HEK293 (cell line): ENCODE measurements around the gene FAM110D.

ENCODE experiments used
- CTCF ChIA-PET: fragments of 350-600 bp; formaldehyde crosslinking; extraction: SDS; loops from one replicate; lab custom pipeline; 2021; ENCODE audit warnings: antibody characterized with exemption; lab: Yijun Ruan, JAX
- POLR2A ChIA-PET: fragments of 300-600 bp; formaldehyde crosslinking; extraction: SDS; loops from one replicate; lab custom pipeline; 2020; ENCODE audit warnings: antibody characterized with exemption, inconsistent platforms; lab: Yijun Ruan, JAX
- H3K27ac ChIP-seq: fragments of 200-500 bp; sonication (Bioruptor generic); 2 replicates; pipeline ENCODE4 v1.5.1; 2014; ENCODE audit warnings: low read depth, low read length, control low read depth, inconsistent platforms; ENCODE audit errors: extremely low read depth
- H3K36me3 ChIP-seq, 2 experiments: fragments of 200-500 bp in 1 of 2; sonication (Bioruptor generic) in 1 of 2; 1 replicate in 1 of 2; 2 replicates in 1 of 2; pipeline ENCODE4 v1.5.1; 2014 to 2017; ENCODE audit warnings: inconsistent platforms in 2 of 2, low read length in 2 of 2; ENCODE audit not compliant: control insufficient read depth in 2 of 2, insufficient read depth in 1 of 2
- H3K4me1 ChIP-seq: fragments of 200-500 bp; sonication (Bioruptor generic); 2 replicates; pipeline ENCODE4 v1.5.1; 2014; ENCODE audit warnings: mild to moderate bottlenecking, low read length, inconsistent platforms; ENCODE audit not compliant: control insufficient read depth, insufficient read depth
- H3K4me3 ChIP-seq: 2 replicates; pipeline ENCODE4 v1.5.1; 2011; ENCODE audit warnings: low read depth, mild to moderate bottlenecking, control low read depth, low read length, moderate library complexity
- H3K9me3 ChIP-seq: fragments of 200-500 bp; sonication (Bioruptor generic); 2 replicates; pipeline ENCODE4 v1.5.1; 2014; ENCODE audit warnings: low read depth, low read length, inconsistent platforms; ENCODE audit not compliant: control insufficient read depth, insufficient read depth
- BCL11B ChIP-seq: fragments of 450-650 bp; formaldehyde crosslinking; IDR thresholded peaks from 2 replicates; pipeline ENCODE4 v1.5.1; 2016; ENCODE audit warnings: low read depth, missing biosample characterization, missing genetic modification characterization
- GLI2 ChIP-seq: fragments of 450-650 bp; formaldehyde crosslinking; IDR thresholded peaks from 2 replicates; pipeline ENCODE4; 2017; ENCODE audit warnings: missing biosample characterization, missing genetic modification characterization, low read depth, borderline replicate concordance
- GLIS1 ChIP-seq: fragments of 450-650 bp; formaldehyde crosslinking; IDR thresholded peaks from 2 replicates; pipeline ENCODE4 v1.5.1; 2016; ENCODE audit warnings: missing biosample characterization, missing genetic modification characterization
- KLF10 ChIP-seq: fragments of 450-650 bp; IDR thresholded peaks from 2 replicates; pipeline ENCODE4 v1.5.1; 2018; ENCODE audit warnings: missing biosample characterization, mild to moderate bottlenecking, missing genetic modification characterization
- REPIN1 ChIP-seq: fragments of 450-650 bp; formaldehyde crosslinking; IDR thresholded peaks from 2 replicates; pipeline ENCODE4 v1.5.1; 2017; ENCODE audit warnings: missing biosample characterization, missing genetic modification characterization, low read depth
- SETDB1 ChIP-seq: IDR thresholded peaks from one replicate; pipeline ENCODE4 v1.6.1; 2017; ENCODE audit warnings: mild to moderate bottlenecking, low read length, moderate library complexity, mixed read lengths; ENCODE audit not compliant: insufficient read length
- SP2 ChIP-seq: fragments of 450-650 bp; formaldehyde crosslinking; IDR thresholded peaks from 2 replicates; pipeline ENCODE4 v1.5.1; 2016; ENCODE audit warnings: missing biosample characterization, missing genetic modification characterization
- ZBTB1 ChIP-seq: fragments of 450-650 bp; formaldehyde crosslinking; IDR thresholded peaks from 2 replicates; pipeline ENCODE4 v1.5.1; 2016; ENCODE audit warnings: missing biosample characterization, missing genetic modification characterization
- ZBTB48 ChIP-seq: fragments of 450-650 bp; formaldehyde crosslinking; IDR thresholded peaks from 2 replicates; pipeline ENCODE4 v1.5.1; 2016; ENCODE audit warnings: missing biosample characterization, missing genetic modification characterization
- ZFP41 ChIP-seq: fragments of 450-650 bp; formaldehyde crosslinking; IDR thresholded peaks from 2 replicates; pipeline ENCODE4 v1.5.1; 2016; ENCODE audit warnings: missing biosample characterization, missing genetic modification characterization, borderline replicate concordance
- ZIC2 ChIP-seq: fragments of 450-650 bp; formaldehyde crosslinking; IDR thresholded peaks from 2 replicates; pipeline ENCODE4 v1.5.1; 2016; ENCODE audit warnings: missing biosample characterization, missing genetic modification characterization
- ZNF174 ChIP-seq: fragments of 450-650 bp; formaldehyde crosslinking; IDR thresholded peaks from 2 replicates; pipeline ENCODE4 v1.5.0; 2017; ENCODE audit warnings: missing biosample characterization, mild to moderate bottlenecking, missing genetic modification characterization
- ZNF501 ChIP-seq: fragments of 450-650 bp; formaldehyde crosslinking; IDR thresholded peaks from 2 replicates; pipeline ENCODE4 v1.5.1; 2016; ENCODE audit warnings: missing biosample characterization, missing genetic modification characterization
- ZNF529 ChIP-seq: fragments of 450-650 bp; formaldehyde crosslinking; IDR thresholded peaks from 2 replicates; pipeline ENCODE4 v1.5.1; 2017; ENCODE audit warnings: missing genetic modification characterization, missing biosample characterization; ENCODE audit not compliant: insufficient replicate concordance
- ZNF548 ChIP-seq: fragments of 450-650 bp; formaldehyde crosslinking; IDR thresholded peaks from 2 replicates; pipeline ENCODE4 v1.5.1; 2016; ENCODE audit warnings: missing biosample characterization, missing genetic modification characterization
- ZNF561 ChIP-seq: fragments of 450-650 bp; IDR thresholded peaks from 2 replicates; pipeline ENCODE4 v1.5.1; 2018; ENCODE audit warnings: missing biosample characterization, missing genetic modification characterization, borderline replicate concordance
- ZNF747 ChIP-seq: fragments of 450-650 bp; formaldehyde crosslinking; IDR thresholded peaks from 2 replicates; pipeline ENCODE4 v1.5.1; 2016; ENCODE audit warnings: missing biosample characterization, missing genetic modification characterization
- ZNF785 ChIP-seq: fragments of 450-650 bp; formaldehyde crosslinking; IDR thresholded peaks from 2 replicates; pipeline ENCODE4 v1.5.1; 2016; ENCODE audit warnings: missing biosample characterization, missing genetic modification characterization
- ZSCAN30 ChIP-seq: fragments of 450-650 bp; IDR thresholded peaks from 2 replicates; pipeline ENCODE4 v1.5.1; 2018; ENCODE audit warnings: missing biosample characterization, mild to moderate bottlenecking, missing genetic modification characterization, moderate library complexity
- TF ChIP-seq, protein P1 (sequence below): fragments of 450-650 bp; formaldehyde crosslinking; IDR thresholded peaks from 2 replicates; pipeline ENCODE4 v1.5.1; 2016; ENCODE audit warnings: missing biosample characterization, missing genetic modification characterization
- TF ChIP-seq, protein P2 (sequence below): fragments of 450-650 bp; formaldehyde crosslinking; IDR thresholded peaks from 2 replicates; pipeline ENCODE4 v1.5.1; 2016; ENCODE audit warnings: missing biosample characterization, missing genetic modification characterization
- TF ChIP-seq, protein P3 (sequence below): fragments of 450-650 bp; formaldehyde crosslinking; IDR thresholded peaks from 2 replicates; pipeline ENCODE4 v1.5.1; 2016; ENCODE audit warnings: missing biosample characterization, missing genetic modification characterization
- TF ChIP-seq, protein P4 (sequence below): fragments of 450-650 bp; IDR thresholded peaks from 2 replicates; pipeline ENCODE4 v1.5.1; 2018; ENCODE audit warnings: missing biosample characterization, missing genetic modification characterization
- TF ChIP-seq, protein P5 (sequence below): fragments of 450-650 bp; formaldehyde crosslinking; IDR thresholded peaks from 2 replicates; pipeline ENCODE4 v1.5.1; 2016; ENCODE audit warnings: missing biosample characterization, missing genetic modification characterization, low read depth
- TF ChIP-seq, protein P6 (sequence below): fragments of 450-650 bp; formaldehyde crosslinking; IDR thresholded peaks from 2 replicates; pipeline ENCODE4 v1.5.1; 2016; ENCODE audit warnings: missing biosample characterization, missing genetic modification characterization, borderline replicate concordance

Gene FAM110D

DNA sequence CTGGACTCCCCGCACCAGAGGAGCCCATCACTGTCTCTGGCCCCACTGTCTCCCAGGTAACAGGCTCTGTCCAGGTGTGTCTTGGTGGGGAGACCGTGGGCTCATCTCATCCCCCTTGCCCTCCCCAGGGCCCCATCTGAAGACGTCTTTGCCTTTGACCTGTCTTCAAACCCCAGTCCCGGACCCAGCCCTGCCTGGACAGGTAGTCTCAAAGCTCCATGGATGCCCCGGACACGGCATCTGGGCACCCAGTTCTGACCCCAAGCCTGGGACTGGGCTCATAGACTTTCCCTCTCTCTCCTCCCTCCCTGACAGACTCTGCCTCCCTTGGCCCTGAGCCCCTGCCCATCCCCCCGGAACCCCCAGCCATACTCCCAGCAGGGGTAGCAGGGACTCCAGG lies 25.2 kb downstream of the FAM110D start (continued):
- TF ChIP-seq, protein P1, sequence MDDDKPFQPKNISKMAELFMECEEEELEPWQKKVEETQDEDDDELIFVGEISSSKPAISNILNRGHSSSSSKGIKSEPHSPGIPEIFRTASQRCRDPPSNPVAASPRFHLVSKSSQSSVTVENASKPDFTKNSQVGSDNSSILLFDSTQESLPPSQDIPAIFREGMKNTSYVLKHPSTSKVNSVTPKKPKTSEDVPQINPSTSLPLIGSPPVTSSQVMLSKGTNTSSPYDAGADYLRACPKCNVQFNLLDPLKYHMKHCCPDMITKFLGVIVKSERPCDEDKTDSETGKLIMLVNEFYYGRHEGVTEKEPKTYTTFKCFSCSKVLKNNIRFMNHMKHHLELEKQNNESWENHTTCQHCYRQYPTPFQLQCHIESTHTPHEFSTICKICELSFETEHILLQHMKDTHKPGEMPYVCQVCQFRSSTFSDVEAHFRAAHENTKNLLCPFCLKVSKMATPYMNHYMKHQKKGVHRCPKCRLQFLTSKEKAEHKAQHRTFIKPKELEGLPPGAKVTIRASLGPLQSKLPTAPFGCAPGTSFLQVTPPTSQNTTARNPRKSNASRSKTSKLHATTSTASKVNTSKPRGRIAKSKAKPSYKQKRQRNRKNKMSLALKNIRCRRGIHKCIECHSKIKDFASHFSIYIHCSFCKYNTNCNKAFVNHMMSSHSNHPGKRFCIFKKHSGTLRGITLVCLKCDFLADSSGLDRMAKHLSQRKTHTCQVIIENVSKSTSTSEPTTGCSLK (tag by site-specific recombination): no peak

DNA sequence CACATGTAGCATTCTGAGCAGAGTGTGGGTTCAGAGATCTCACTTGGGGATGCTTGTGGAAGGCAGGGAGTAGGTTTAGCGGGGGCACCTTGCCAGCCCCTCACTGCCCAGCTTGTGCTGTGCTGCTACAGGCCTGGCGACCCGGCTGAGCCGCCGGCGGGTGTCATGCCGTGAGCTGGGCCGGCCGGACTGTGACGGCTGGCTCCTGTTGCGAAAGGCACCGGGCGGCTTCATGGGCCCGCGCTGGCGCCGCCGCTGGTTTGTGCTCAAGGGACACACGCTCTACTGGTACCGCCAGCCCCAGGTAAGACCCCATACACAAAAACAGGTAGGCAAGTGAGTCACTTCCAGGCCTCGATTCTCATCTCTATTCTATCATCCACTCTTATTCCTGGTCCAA lies 26.0 kb downstream of the FAM110D start:
- ChIA-PET CTCF (no interaction called here), POLR2A (no interaction called here)
- H3K9me3 ChIP-seq: no peaks in the 10 kb centered on the region
- no peaks in the 10 kb centered on the region for H3K36me3 ChIP-seq
- H3K4me1 ChIP-seq: no peaks in the 10 kb centered on the region
- H3K4me3 ChIP-seq: no peak overlapping the region
- no peak overlapping the region for H3K27ac ChIP-seq
- TF ChIP-seq ZNF785 (tag by site-specific recombination): no peak
- TF ChIP-seq KLF10 (tag by site-specific recombination): no peak
- TF ChIP-seq, protein P2, sequence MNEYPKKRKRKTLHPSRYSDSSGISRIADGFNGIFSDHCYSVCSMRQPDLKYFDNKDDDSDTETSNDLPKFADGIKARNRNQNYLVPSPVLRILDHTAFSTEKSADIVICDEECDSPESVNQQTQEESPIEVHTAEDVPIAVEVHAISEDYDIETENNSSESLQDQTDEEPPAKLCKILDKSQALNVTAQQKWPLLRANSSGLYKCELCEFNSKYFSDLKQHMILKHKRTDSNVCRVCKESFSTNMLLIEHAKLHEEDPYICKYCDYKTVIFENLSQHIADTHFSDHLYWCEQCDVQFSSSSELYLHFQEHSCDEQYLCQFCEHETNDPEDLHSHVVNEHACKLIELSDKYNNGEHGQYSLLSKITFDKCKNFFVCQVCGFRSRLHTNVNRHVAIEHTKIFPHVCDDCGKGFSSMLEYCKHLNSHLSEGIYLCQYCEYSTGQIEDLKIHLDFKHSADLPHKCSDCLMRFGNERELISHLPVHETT (tag by site-specific recombination): no peak
- TF ChIP-seq, protein P3, sequence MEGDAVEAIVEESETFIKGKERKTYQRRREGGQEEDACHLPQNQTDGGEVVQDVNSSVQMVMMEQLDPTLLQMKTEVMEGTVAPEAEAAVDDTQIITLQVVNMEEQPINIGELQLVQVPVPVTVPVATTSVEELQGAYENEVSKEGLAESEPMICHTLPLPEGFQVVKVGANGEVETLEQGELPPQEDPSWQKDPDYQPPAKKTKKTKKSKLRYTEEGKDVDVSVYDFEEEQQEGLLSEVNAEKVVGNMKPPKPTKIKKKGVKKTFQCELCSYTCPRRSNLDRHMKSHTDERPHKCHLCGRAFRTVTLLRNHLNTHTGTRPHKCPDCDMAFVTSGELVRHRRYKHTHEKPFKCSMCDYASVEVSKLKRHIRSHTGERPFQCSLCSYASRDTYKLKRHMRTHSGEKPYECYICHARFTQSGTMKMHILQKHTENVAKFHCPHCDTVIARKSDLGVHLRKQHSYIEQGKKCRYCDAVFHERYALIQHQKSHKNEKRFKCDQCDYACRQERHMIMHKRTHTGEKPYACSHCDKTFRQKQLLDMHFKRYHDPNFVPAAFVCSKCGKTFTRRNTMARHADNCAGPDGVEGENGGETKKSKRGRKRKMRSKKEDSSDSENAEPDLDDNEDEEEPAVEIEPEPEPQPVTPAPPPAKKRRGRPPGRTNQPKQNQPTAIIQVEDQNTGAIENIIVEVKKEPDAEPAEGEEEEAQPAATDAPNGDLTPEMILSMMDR (tag by site-specific recombination): no peak
- TF ChIP-seq BCL11B: no peak
- TF ChIP-seq SP2: no peak
- TF ChIP-seq ZNF548 (tag by site-specific recombination): no peak
- TF ChIP-seq GLI2 (tag by site-specific recombination): no peak
- TF ChIP-seq, protein P4, sequence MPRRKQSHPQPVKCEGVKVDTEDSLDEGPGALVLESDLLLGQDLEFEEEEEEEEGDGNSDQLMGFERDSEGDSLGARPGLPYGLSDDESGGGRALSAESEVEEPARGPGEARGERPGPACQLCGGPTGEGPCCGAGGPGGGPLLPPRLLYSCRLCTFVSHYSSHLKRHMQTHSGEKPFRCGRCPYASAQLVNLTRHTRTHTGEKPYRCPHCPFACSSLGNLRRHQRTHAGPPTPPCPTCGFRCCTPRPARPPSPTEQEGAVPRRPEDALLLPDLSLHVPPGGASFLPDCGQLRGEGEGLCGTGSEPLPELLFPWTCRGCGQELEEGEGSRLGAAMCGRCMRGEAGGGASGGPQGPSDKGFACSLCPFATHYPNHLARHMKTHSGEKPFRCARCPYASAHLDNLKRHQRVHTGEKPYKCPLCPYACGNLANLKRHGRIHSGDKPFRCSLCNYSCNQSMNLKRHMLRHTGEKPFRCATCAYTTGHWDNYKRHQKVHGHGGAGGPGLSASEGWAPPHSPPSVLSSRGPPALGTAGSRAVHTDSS (tag by site-specific recombination): no peak
- no peak for TF ChIP-seq ZNF501 (tag by site-specific recombination)
- no peak for TF ChIP-seq ZNF747 (tag by site-specific recombination)
- no peak for TF ChIP-seq ZNF174 (tag by site-specific recombination)
- no peak for TF ChIP-seq ZBTB1 (tag by site-specific recombination)
- no peak for TF ChIP-seq ZSCAN30
- no peak for TF ChIP-seq GLIS1 (tag by site-specific recombination)
- no peak for TF ChIP-seq REPIN1
- TF ChIP-seq ZIC2 (tag by site-specific recombination): no peak

DNA sequence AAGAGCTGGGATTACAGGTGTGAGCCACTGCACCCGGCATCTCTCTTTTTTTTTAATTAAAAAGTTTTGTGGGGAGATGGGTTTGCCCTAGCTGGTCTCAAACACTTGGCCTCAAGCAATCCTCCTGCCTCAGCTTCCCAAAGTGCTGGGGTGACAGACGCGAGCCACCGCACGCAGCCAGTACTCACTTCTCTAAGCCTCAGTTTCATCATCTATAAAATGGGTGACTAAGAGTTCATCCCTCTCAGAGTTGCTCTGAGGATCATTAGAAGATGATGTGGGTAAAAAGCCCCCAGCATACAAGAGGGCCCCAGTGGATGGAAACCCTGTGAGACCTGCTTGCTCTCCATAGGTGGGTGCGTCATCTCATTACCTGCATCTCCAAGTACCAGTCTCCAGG lies 29.0 kb downstream of the FAM110D start:
- CTCF ChIA-PET: interaction anchor here (1.2 kb wide), 1 partner anchor 12 kb away, joined by 5 read pairs; no protein-coding TSS in a partner anchor
- H3K4me1 ChIP-seq: no peaks in the 10 kb centered on the region
- POLR2A ChIA-PET: interaction anchor here (1.0 kb wide), 1 partner anchor 16 kb away, joined by 9 read pairs; the partner anchor contains the start of gene ZNF593OS
- no peak overlapping the region for H3K4me3 ChIP-seq
- H3K36me3 ChIP-seq: no peaks in the 10 kb centered on the region
- H3K27ac ChIP-seq: no peak overlapping the region
- H3K9me3 ChIP-seq: no peaks in the 10 kb centered on the region
- TF ChIP-seq, protein P5, sequence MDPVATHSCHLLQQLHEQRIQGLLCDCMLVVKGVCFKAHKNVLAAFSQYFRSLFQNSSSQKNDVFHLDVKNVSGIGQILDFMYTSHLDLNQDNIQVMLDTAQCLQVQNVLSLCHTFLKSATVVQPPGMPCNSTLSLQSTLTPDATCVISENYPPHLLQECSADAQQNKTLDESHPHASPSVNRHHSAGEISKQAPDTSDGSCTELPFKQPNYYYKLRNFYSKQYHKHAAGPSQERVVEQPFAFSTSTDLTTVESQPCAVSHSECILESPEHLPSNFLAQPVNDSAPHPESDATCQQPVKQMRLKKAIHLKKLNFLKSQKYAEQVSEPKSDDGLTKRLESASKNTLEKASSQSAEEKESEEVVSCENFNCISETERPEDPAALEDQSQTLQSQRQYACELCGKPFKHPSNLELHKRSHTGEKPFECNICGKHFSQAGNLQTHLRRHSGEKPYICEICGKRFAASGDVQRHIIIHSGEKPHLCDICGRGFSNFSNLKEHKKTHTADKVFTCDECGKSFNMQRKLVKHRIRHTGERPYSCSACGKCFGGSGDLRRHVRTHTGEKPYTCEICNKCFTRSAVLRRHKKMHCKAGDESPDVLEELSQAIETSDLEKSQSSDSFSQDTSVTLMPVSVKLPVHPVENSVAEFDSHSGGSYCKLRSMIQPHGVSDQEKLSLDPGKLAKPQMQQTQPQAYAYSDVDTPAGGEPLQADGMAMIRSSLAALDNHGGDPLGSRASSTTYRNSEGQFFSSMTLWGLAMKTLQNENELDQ (tag by site-specific recombination): no peak
- TF ChIP-seq ZBTB48 (no peak), ZNF529 (no peak), ZNF561 (tag by site-specific recombination) (no peak), SETDB1 (no peak), ZFP41 (tag by site-specific recombination) (no peak)
- TF ChIP-seq, protein P6, sequence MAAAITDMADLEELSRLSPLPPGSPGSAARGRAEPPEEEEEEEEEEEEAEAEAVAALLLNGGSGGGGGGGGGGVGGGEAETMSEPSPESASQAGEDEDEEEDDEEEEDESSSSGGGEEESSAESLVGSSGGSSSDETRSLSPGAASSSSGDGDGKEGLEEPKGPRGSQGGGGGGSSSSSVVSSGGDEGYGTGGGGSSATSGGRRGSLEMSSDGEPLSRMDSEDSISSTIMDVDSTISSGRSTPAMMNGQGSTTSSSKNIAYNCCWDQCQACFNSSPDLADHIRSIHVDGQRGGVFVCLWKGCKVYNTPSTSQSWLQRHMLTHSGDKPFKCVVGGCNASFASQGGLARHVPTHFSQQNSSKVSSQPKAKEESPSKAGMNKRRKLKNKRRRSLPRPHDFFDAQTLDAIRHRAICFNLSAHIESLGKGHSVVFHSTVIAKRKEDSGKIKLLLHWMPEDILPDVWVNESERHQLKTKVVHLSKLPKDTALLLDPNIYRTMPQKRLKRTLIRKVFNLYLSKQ: no peak
